Ishikawa (cell line): ENCODE data around the gene RAB3D.

Experiments
- CEBPB ChIP-seq: IDR thresholded peaks from 2 replicates; pipeline ENCODE4 v1.6.1; 2012
- CREB1 ChIP-seq: IDR thresholded peaks from 2 replicates; pipeline ENCODE4 v1.6.1; 2012; ENCODE audit warnings: low read depth
- EGR1 ChIP-seq: IDR thresholded peaks from 2 replicates; pipeline ENCODE4 v1.6.1; 2012
- EP300 ChIP-seq: IDR thresholded peaks from 2 replicates; pipeline ENCODE4 v1.6.1; 2012; ENCODE audit warnings: borderline replicate concordance
- FOXM1 ChIP-seq: IDR thresholded peaks from 2 replicates; pipeline ENCODE4 v1.6.1; 2012; ENCODE audit warnings: low read depth, borderline replicate concordance
- MAX ChIP-seq: IDR thresholded peaks from 2 replicates; pipeline ENCODE4 v1.6.1; 2012
- NFIC ChIP-seq: IDR thresholded peaks from 2 replicates; pipeline ENCODE4 v1.6.1; 2012
- RAD21 ChIP-seq: IDR thresholded peaks from 2 replicates; pipeline ENCODE4 v1.6.1; 2012; ENCODE audit warnings: low read depth
- REST ChIP-seq: IDR thresholded peaks from 2 replicates; pipeline ENCODE4 v1.6.1; 2012; ENCODE audit warnings: low read depth, mild to moderate bottlenecking
- TAF1 ChIP-seq: IDR thresholded peaks from 2 replicates; pipeline ENCODE4 v1.6.1; 2012; ENCODE audit warnings: low read depth, mild to moderate bottlenecking
- TCF12 ChIP-seq: IDR thresholded peaks from 2 replicates; pipeline ENCODE4 v1.6.1; 2012; ENCODE audit warnings: low read depth
- TEAD4 ChIP-seq: IDR thresholded peaks from 2 replicates; pipeline ENCODE4 v1.6.1; 2012
- YY1 ChIP-seq: IDR thresholded peaks from 2 replicates; pipeline ENCODE4 v1.6.1; 2012; ENCODE audit warnings: low read depth
- ZBTB7A ChIP-seq: IDR thresholded peaks from 2 replicates; pipeline ENCODE4 v1.6.1; 2012; ENCODE audit warnings: low read depth
- TF ChIP-seq, protein P1 (sequence below): IDR thresholded peaks from 2 replicates; pipeline ENCODE4 v1.6.1; 2012

The RAB3D gene

GRCh38 chr19:11338569-11339253, 746 bp downstream of the RAB3D start:
- TF ChIP-seq, protein P1, sequence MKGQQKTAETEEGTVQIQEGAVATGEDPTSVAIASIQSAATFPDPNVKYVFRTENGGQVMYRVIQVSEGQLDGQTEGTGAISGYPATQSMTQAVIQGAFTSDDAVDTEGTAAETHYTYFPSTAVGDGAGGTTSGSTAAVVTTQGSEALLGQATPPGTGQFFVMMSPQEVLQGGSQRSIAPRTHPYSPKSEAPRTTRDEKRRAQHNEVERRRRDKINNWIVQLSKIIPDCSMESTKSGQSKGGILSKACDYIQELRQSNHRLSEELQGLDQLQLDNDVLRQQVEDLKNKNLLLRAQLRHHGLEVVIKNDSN, result no peak
- TF ChIP-seq EP300 (no peak), RAD21 (no peak), TAF1 (no peak), CEBPB (no peak), MAX (no peak), EGR1 (no peak), TCF12 (no peak)

- TF ChIP-seq EP300 (no peak), TEAD4 (no peak), TCF12 (no peak)
These were observed 1.3 kb downstream of the RAB3D start for GRCh38 chr19:11338121-11338520.

DNA sequence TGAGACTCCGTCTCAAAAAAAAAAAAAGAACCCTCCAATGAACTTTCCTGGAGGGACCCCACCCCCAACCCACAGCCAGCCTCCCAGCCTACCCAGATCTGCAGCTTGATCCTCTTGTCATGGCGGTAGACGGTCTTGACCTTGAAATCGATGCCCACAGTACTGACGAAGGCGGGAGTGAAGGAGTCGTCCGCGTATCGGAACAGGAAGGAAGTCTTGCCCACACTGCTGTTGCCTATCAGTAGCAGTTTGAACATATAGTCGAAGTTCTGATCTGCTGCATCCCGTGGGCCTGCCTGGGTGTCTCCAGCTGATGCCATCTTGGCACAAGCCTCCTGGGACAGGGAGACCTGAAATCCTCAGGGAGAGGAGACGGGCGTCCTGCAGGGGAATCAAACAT, 2.4 kb downstream of the RAB3D start:
- TF ChIP-seq, protein P1, result no peak
- TF ChIP-seq REST, result no peak
- no peak for TF ChIP-seq RAD21
- no peak for TF ChIP-seq FOXM1
- no peak for TF ChIP-seq TAF1
- no peak for TF ChIP-seq YY1
- TF ChIP-seq EGR1, result no peak
- TF ChIP-seq CEBPB, result no peak
- TF ChIP-seq NFIC, result no peak
- TF ChIP-seq MAX, result no peak
- no peak for TF ChIP-seq EP300
- TF ChIP-seq TCF12, result no peak
- TF ChIP-seq ZBTB7A, result no peak
- TF ChIP-seq CREB1, result no peak
- TF ChIP-seq TEAD4, result no peak

DNA sequence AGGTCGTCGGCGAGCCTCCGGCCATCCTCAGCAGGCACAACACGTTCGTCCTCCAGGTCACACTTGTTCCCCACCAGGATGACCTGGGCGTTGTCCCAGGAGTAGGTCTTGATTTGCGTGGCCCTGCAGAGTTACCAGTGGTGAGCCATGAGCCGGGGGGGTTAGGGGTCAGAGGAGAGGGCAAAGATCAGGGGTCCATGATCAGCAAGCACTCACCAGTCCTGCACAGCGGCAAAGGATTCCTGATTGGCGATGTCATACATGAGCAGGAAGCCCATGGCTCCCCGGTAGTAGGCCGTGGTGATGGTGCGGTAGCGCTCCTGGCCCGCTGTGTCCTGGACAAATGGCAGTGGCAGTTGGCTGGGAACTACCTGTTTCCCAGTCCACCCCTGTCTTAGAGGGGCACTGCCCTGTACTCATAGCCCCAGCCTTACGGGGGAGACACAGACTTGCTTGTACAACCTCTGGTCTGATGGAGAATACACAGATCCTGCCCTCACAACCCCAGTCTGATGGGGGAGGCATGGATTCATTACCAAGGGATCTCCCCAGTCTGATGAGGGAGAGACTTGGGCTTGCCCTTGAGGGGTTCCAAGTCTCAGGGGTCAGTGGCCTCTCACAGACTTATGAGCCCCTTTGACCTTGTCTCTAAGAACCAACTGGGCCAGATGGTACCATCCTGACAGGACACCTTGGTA, 3.9 kb downstream of the RAB3D start:
- TF ChIP-seq TAF1, result no peak
- TF ChIP-seq YY1, result no peak
- TF ChIP-seq REST, result no peak
- TF ChIP-seq FOXM1, result no peak
- TF ChIP-seq MAX, result no peak
- no peak for TF ChIP-seq CEBPB
- TF ChIP-seq, protein P1, result no peak
- no peak for TF ChIP-seq TEAD4
- TF ChIP-seq EP300, result no peak
- no peak for TF ChIP-seq CREB1
- no peak for TF ChIP-seq RAD21

GRCh38 chr19:11333838-11334237, 5.6 kb downstream of the RAB3D start:
- TF ChIP-seq EP300, result peak; percentile 12; the same call in 1 of the 2 replicates
- TF ChIP-seq NFIC, result 0 out of 2 replicates have a peak, but pooled peaks have one; percentile 26
- TF ChIP-seq TCF12, result 0 out of 2 replicates have a peak, but pooled peaks have one; percentile 26
- peak; percentile 24; the same call in 1 of the 2 replicates for TF ChIP-seq MAX
- peak; percentile 43 for TF ChIP-seq TEAD4
